KOPT-K1 (cell line): ENCODE results near the gene DNASE1L2.

Source experiments
- H3K27ac ChIP-seq: fragments of 200-600 bp; sonication (generic); 2 replicates; pipeline ENCODE4 v1.5.1; 2016; ENCODE audit warnings: antibody characterized with exemption, mild to moderate bottlenecking, low read depth, low read length; ENCODE audit not compliant: poor library complexity, severe bottlenecking
- H3K36me3 ChIP-seq: fragments of 200-600 bp; sonication (generic); 2 replicates; pipeline ENCODE4 v1.5.1; 2017; ENCODE audit warnings: antibody characterized with exemption, mild to moderate bottlenecking, low read length, moderate library complexity; ENCODE audit not compliant: insufficient read depth
- H3K9me3 ChIP-seq: fragments of 200-600 bp; sonication (generic); 2 replicates; pipeline ENCODE4 v1.5.1; 2017; ENCODE audit warnings: antibody characterized with exemption, low read length, mild to moderate bottlenecking; ENCODE audit not compliant: insufficient read depth, poor library complexity, severe bottlenecking

The DNASE1L2 gene

GRCh38 chr16:2236337-2237101, at the start of gene DNASE1L2:
Gene DNASE1L2, plus strand, starts transcription at chr16:2236444. Its CDS starts 373 bp downstream, at chr16:2236817.
- peaks cover 80% of the 10 kb centered on the region for H3K36me3 ChIP-seq
- H3K27ac ChIP-seq = no peak within 1 kb of the TSS
- no peaks in the 10 kb centered on the region for H3K9me3 ChIP-seq

GRCh38 chr16:2186505-2186904, 49.7 kb upstream of the DNASE1L2 start:
- H3K9me3 ChIP-seq = no peaks in the 10 kb centered on the region
- no peak overlapping the region for H3K27ac ChIP-seq
- H3K36me3 ChIP-seq = no peaks in the 10 kb centered on the region; the same call in 1 of the 2 replicates

- Histone ChIP-seq H3K36me3 (no peaks in the 10 kb centered on the region; the same call in 1 of the 2 replicates), H3K27ac (no peak overlapping the region), H3K9me3 (no peaks in the 10 kb centered on the region)
These were observed 49.0 kb upstream of the DNASE1L2 start for GRCh38 chr16:2187212-2187611.

GRCh38 chr16:2188395-2188794, 47.8 kb upstream of the DNASE1L2 start:
- Histone ChIP-seq H3K9me3 (no peaks in the 10 kb centered on the region), H3K36me3 (no peaks in the 10 kb centered on the region), H3K27ac (no peak overlapping the region)

GRCh38 chr16:2189252-2189893, 46.9 kb upstream of the DNASE1L2 start:
- Histone ChIP-seq H3K9me3 (no peaks in the 10 kb centered on the region), H3K36me3 (no peaks in the 10 kb centered on the region)

GRCh38 chr16:2190002-2190658, 46.1 kb upstream of the DNASE1L2 start:
- Histone ChIP-seq H3K36me3 (no peaks in the 10 kb centered on the region), H3K27ac (no peak overlapping the region), H3K9me3 (no peaks in the 10 kb centered on the region)

More at GRCh38 chr16:2189252-2189893, 46.9 kb upstream of the DNASE1L2 start:
- H3K27ac ChIP-seq = no peak overlapping the region

- H3K9me3 ChIP-seq = no peaks in the 10 kb centered on the region
- no peaks in the 10 kb centered on the region for H3K36me3 ChIP-seq
- no peak overlapping the region for H3K27ac ChIP-seq
These were observed 45.4 kb upstream of the DNASE1L2 start for GRCh38 chr16:2190659-2191445.

GRCh38 chr16:2191446-2191706, 44.9 kb upstream of the DNASE1L2 start:
- H3K9me3 ChIP-seq = no peaks in the 10 kb centered on the region
- H3K36me3 ChIP-seq = no peaks in the 10 kb centered on the region
- H3K27ac ChIP-seq = no peak overlapping the region

- no peak overlapping the region for H3K27ac ChIP-seq
- H3K9me3 ChIP-seq = no peaks in the 10 kb centered on the region
- no peaks in the 10 kb centered on the region for H3K36me3 ChIP-seq
These were observed 41.9 kb upstream of the DNASE1L2 start for GRCh38 chr16:2194166-2194834.

GRCh38 chr16:2194852-2195321, 41.4 kb upstream of the DNASE1L2 start:
- H3K36me3 ChIP-seq = no peaks in the 10 kb centered on the region
- no peak overlapping the region for H3K27ac ChIP-seq

GRCh38 chr16:2195322-2196161, 40.7 kb upstream of the DNASE1L2 start:
- H3K27ac ChIP-seq = no peak overlapping the region
- H3K9me3 ChIP-seq = peaks cover 4% of the 10 kb centered on the region

More at GRCh38 chr16:2194852-2195321, 41.4 kb upstream of the DNASE1L2 start:
- H3K9me3 ChIP-seq = peaks cover under 1% of the 10 kb centered on the region

GRCh38 chr16:2196162-2196980, 39.9 kb upstream of the DNASE1L2 start, which contains the start of gene CASKIN1:
Gene CASKIN1, minus strand, starts transcription at chr16:2196605. Its CDS starts 173 bp downstream, at chr16:2196432.
- H3K27ac ChIP-seq = no peak within 1 kb of the TSS
- H3K9me3 ChIP-seq = peaks cover 4% of the 10 kb centered on the region
- H3K36me3 ChIP-seq = no peaks in the 10 kb centered on the region

More at GRCh38 chr16:2195322-2196161, 40.7 kb upstream of the DNASE1L2 start:
- H3K36me3 ChIP-seq = no peaks in the 10 kb centered on the region

GRCh38 chr16:2196981-2197511, 39.2 kb upstream of the DNASE1L2 start:
- Histone ChIP-seq H3K36me3 (no peaks in the 10 kb centered on the region), H3K9me3 (peaks cover 4% of the 10 kb centered on the region), H3K27ac (no peak overlapping the region)
